RKO (cell line): Measurements from ENCODE around the gene APAF1.
A peak's percentile ranks its signal among the peaks of the same experiment; 100 is the strongest.
"Not testable (repeated sequence)": the region's sequence is repeated elsewhere in the genome, so short reads cannot be mapped to it uniquely, and the experiment has no call there.

Source experiments
- DNase-seq: peaks from one replicate; pipeline ENCODE4 v3.0.0-alpha.2; 2016; ENCODE audit warnings: low spot score

Gene APAF1, protein sequence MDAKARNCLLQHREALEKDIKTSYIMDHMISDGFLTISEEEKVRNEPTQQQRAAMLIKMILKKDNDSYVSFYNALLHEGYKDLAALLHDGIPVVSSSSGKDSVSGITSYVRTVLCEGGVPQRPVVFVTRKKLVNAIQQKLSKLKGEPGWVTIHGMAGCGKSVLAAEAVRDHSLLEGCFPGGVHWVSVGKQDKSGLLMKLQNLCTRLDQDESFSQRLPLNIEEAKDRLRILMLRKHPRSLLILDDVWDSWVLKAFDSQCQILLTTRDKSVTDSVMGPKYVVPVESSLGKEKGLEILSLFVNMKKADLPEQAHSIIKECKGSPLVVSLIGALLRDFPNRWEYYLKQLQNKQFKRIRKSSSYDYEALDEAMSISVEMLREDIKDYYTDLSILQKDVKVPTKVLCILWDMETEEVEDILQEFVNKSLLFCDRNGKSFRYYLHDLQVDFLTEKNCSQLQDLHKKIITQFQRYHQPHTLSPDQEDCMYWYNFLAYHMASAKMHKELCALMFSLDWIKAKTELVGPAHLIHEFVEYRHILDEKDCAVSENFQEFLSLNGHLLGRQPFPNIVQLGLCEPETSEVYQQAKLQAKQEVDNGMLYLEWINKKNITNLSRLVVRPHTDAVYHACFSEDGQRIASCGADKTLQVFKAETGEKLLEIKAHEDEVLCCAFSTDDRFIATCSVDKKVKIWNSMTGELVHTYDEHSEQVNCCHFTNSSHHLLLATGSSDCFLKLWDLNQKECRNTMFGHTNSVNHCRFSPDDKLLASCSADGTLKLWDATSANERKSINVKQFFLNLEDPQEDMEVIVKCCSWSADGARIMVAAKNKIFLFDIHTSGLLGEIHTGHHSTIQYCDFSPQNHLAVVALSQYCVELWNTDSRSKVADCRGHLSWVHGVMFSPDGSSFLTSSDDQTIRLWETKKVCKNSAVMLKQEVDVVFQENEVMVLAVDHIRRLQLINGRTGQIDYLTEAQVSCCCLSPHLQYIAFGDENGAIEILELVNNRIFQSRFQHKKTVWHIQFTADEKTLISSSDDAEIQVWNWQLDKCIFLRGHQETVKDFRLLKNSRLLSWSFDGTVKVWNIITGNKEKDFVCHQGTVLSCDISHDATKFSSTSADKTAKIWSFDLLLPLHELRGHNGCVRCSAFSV (N-terminal part only)

DNA sequence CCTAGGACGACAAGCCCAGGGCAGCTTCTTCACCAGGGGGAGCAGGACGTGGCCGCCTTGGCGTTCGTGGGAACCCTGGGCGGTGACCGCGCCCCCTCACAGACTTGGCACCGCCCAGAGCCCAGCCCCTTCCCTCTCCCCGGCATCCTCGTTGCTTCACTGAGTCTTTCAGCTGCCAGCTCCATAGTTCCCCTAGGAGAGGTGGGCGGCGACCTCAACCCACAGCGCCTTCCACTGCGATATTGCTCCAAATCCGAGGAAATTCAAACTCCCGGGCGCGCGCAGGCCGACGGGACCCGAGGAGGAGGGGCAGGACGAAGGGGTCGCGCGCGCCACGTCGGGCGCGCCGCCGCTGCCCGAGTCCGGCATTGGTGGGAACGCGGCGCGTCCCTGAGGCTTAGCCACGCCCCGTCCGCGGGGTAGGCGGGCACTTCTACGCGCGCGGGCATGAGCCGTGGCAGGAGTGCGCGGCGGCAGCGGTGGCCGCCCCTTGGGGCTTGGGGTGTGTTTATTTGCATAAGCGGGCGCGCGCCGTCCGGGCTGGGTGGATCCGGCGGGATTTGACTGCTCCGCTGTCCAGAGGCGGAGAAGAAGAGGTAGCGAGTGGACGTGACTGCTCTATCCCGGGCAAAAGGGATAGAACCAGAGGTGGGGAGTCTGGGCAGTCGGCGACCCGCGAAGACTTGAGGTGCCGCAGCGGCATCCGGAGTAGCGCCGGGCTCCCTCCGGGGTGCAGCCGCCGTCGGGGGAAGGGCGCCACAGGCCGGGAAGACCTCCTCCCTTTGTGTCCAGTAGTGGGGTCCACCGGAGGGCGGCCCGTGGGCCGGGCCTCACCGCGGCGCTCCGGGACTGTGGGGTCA is at the start of gene APAF1, which contains the start of gene IKBIP:
APAF1 (plus strand) TSS at position 579 of the 860 bp plus-strand sequence. CDS start 3,070 bp downstream, outside the sequence.
IKBIP (minus strand) TSS at position 77 of the 860 bp plus-strand sequence. CDS start 87 bp downstream, outside the sequence.
- peak; percentile 94 for DNase-seq

DNA sequence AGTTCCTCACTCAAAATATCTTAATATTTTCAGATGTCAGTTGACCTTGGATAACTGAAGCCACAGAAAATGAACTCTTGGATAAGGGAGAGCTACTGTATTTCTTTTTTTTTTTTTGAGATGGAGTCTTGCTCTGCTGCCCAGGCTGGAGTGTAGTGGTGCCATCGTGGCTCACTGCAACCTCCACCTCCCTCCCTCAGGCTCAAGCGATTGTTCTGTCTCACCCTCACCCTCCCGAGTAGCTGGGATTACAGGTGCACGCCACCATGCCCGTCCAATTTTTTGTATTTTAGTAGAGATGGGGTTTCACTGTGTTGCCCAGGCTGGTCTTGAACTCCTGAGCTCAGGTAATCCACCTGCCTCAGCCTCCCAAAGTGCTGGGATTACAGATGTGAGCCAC is 47.8 kb upstream of the APAF1 start:
- not testable (repeated sequence) for DNase-seq

GRCh38 chr12:98601924-98602323 is 43.2 kb upstream of the APAF1 start:
- no peak for DNase-seq

GRCh38 chr12:98606359-98606988 is 38.6 kb upstream of the APAF1 start:
- peak; percentile 18 for DNase-seq

DNA sequence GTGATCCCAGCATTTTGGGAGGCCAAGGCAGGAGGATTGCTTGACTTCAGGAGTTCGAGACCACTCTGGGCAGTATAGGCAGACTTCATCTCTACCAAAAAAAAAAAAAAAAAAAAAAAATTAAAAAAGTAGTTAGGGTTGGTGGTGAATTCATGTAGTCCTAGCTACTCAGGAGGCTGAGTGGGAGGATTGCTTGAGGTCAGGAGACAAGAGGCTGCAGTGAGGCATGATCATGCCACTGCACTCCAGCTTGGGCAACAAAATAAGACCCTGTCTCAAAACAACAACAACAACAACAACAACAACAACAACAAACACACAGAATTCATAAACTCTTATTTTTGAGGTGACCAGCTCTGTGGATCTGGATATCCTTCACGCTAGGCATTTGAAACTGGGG is 34.5 kb upstream of the APAF1 start:
- no peak for DNase-seq

DNA sequence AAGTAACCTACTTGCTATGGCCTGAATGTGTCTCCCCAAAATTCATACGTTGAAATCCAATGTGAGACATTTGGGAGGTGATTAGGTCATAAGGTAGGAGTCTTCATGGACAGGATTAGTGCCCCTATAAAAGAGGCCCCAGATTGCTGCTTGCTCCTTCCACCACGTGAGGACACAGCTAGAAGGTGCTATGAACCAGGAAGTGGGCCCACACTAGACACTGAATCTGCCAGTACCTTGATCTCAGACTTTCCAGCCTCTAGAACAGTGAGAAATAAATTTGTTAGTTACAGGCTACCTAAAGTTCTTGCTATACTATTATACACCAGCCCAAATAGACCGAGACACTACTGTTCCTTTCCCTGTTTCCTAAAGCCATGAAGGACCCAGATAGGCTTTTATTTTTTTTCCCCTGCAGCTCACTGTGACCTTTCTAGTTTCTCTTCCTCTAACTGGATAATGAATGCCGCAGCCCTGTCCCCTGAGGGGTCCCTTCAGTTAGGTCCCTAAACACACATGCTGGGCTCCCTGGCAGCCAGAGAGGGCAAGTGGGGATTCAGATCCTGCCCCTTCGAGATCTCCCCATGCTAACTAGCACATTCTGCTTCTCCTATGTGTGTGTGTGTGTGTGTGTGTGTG is 32.3 kb upstream of the APAF1 start:
- no peak for DNase-seq

DNA sequence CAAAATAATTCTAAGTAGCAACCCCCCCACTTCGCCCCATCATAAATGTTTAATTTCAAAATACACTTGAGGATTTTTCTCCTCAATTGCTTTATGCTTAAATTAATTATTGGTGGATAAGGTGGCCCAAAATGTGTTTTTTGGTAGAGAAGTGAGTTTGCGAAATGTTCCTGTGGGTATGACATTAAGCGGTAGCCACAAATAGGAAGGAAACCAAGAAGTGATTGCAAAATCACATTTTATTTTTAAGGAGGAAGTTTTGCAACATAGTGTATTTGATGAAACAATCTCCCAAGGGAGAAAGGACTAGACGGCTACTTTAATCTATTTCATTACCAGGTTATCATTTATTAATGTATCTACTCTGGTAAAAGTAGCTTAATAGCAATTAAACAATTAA is 26.1 kb upstream of the APAF1 start:
- DNase-seq: no peak

DNA sequence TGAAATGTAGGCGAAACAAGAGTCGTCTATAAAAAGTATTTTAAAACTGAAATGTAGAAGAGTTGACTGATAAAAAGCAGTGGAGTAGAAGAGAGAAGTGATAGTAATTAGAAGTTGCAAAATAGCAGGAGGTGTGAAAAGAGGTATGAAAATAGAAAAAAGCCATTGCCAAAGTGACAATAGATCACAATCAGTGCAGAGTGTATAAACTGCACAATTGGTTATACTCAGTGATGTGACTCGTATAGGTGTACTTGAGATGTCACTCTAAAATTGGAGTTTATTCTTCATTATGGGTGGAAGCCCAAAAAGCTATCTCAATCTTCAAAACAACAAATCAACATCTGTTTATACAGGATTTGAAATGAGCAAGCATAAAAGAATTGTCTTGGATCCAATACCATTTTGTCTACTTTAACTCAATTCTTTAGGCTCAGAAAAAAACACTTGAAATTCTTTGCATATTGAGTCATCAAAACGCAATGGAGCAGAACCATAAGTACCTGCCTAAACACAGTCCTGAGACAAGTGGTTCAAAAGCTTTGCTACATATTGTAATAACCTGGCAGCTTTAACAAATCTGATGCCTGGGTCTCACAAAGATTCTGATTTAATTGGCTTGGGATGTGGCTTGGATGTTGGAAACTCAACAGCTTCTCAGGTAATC is 9.3 kb upstream of the APAF1 start:
- DNase-seq: peak; percentile 29

GRCh38 chr12:98637068-98637467 is 8.0 kb upstream of the APAF1 start:
- no peak for DNase-seq

DNA sequence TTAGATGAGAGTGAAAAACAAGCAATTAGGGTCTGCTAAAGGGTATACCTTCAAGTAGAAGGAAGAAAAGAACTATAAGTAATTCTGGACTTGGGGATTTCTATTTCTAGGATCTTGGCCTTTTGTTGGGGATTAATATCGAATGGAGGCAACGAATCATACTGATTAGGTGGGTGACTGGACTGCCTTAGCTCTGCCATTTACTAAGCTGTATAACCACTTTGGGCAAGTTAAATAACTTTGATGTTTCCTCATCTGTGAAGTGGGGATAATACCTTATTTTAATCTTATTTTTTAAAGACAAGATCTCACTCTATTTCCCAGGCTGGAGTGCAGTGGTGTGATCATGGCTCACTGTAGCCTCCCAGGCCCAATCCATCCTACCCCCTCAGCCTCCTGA is 7.1 kb upstream of the APAF1 start:
- DNase-seq: no peak

- DNase-seq: no peak
These were observed 5.6 kb upstream of the APAF1 start for GRCh38 chr12:98639491-98639890.

GRCh38 chr12:98642801-98643200 is 2.3 kb upstream of the APAF1 start:
- DNase-seq: not testable (repeated sequence)

- no peak for DNase-seq
These were observed 718 bp upstream of the APAF1 start for GRCh38 chr12:98644433-98644711.

DNA sequence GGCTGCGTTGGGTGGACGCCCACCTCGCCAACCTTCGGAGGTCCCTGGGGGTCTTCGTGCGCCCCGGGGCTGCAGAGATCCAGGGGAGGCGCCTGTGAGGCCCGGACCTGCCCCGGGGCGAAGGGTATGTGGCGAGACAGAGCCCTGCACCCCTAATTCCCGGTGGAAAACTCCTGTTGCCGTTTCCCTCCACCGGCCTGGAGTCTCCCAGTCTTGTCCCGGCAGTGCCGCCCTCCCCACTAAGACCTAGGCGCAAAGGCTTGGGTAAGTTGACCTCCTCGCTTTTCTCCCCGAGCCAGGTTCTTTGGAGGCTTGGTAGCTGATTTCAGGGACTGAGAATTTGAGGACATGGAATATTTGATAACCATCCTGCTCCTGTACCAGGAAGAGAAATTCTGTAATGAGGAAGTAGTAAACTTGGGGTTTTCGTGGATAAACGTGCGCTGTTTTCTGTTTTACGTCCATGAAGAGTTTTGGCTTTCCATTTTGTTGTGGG is 530 bp downstream of the APAF1 start:
- peak; percentile 44 for DNase-seq

- DNase-seq: peak; percentile 74
These were observed 1.4 kb downstream of the APAF1 start for GRCh38 chr12:98646294-98647090.

DNA sequence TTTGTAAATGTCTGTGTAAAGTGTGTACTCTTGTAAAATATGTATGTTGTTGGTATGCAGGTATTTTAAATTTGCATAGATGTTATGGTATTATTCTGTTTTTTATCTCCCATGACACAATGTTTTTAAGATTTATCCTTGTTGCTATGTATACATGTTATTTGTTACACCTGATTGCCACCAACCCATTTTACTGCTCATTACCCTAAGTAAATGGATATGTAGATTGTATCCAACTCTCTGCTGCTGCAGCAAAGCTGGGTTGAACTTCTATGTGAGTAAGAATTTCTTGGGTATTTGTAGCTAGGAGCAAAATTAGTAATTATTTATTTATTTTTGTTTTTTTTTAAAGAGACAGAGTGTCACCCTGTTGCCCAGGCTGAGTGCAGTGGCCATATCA is 6.2 kb downstream of the APAF1 start:
- no peak for DNase-seq

DNA sequence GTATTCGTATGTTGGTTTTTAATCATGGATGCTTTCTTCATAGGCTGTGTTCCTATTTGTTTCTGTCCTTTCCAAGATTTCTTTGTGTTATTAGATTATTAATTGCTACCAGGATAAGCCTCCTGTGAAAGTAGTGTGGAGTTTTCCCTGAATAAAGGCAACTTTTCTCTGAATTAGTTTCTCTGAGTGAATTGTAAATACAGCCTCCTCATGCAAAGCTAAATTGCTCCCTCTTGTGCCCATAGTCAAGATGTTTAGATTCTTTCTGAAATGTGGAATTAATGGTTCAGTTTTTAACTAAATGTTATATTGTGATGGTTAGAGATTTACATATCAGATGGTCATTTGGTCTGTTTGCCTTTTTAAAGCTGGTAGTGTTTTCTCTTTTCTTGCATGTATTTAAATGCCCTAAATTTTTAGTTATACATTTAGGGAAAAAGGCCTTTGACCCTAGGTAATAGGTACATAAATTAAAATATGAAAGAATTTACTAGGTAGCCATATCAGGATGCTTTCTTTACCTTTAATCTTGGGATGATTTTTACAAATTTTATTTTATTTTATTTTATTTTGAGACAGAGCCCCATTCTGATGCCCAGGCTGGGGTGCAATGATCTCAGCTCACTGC is 8.9 kb downstream of the APAF1 start:
- peak; percentile 76 for DNase-seq

- DNase-seq: no peak
These were observed 11.4 kb downstream of the APAF1 start for GRCh38 chr12:98656289-98657101.
